ENCODE measurements around the gene WIPF3.

WIPF3 gene

DNA sequence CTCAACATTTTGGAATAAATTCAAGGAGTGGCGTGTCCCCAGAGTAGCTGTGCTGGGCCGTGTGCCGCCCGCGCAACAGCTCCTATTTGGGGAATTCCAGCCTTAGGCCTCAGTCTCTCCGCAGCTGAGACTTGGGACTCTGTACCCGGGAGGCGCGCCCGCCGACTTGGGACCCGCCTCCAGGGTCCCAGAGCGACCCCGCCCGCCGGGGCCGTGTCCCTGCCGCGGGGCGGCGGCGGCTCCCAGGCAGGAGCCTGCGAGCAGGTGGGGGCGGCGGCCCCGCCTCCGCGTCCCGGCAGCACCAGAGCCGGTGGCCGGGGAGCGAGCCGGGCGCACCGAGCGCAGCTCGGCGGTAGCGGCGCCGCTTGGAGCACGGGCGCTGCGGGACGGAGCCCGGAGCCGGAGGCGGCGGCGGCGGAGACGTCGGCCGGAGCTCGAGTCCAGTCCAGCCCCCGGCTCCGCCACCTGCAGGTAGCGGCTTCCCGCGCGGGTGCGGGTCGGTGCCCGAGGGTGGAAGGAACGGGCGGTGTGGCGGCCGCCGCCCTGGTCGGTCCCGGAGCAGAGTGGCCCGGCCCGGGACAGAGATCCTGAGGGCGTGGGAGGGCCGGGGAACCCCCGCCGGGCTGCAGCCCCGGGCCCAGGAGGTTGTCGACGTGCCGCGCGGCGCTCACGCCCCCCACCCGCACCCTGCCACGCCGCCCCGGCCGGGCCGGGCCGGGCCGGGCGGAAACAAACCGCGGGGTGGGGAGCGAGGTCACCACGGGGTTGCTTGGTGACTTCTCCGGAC is at the start of gene WIPF3:
Gene WIPF3, plus strand, starts transcription at position 301 of the 787 bp plus-strand sequence. CDS start 28,217 bp downstream, outside the sequence.
- in situ Hi-C loops (cut with MboI; ENCODE audit: low sequenced_read_pairs) = no loop called here

DNA sequence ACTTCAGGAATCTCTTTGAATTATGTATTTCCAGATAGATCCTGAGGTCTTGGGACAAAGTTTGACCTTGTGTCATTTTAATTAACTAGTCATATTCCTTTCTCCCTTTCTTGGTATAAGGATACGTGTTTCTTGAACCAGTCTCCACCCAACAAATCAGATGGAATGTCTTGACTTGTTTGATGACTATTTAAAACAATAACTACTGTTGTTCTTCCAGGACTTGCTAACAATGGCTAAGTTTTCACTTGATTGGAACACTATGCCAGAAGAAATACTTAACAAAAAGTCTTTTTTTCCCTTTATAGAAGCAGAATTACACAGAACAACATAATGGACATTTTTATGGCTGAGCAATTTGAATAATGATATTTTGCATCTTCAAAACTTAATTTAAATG is 43.0 kb upstream of the WIPF3 start:
- in situ Hi-C loops (cut with MboI; ENCODE audit: low sequenced_read_pairs) = loop anchor here (25.0 kb wide), 1 partner anchor 299 kb away; no protein-coding TSS in a partner anchor

DNA sequence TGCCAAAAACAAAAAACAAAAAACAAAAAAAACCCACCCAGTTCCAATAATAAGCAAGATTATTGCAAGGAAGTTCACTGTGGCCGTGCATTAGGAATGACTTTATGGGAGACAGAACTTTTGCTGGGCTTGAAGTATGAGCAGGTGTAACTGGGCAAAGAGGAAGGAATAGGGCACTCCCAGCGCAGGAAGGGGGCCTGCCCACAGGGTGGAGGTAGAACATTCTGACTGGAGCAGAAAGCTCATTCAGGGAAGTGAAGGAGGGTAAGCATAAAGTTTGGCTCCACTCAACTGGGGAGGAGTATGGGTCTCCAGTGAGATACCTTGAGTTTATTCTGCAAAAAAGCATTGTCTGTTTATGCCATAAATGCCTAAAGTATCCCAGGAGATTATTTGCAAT is 42.1 kb upstream of the WIPF3 start:
- in situ Hi-C loops (cut with MboI; ENCODE audit: low sequenced_read_pairs) = loop anchor here (25.0 kb wide), 1 partner anchor 298 kb away; no protein-coding TSS in a partner anchor

GRCh38 chr7:29765490-29765889 is 40.8 kb upstream of the WIPF3 start:
- in situ Hi-C loops (cut with MboI; ENCODE audit: low sequenced_read_pairs) = loop anchor here (25.0 kb wide), 1 partner anchor 297 kb away; no protein-coding TSS in a partner anchor

DNA sequence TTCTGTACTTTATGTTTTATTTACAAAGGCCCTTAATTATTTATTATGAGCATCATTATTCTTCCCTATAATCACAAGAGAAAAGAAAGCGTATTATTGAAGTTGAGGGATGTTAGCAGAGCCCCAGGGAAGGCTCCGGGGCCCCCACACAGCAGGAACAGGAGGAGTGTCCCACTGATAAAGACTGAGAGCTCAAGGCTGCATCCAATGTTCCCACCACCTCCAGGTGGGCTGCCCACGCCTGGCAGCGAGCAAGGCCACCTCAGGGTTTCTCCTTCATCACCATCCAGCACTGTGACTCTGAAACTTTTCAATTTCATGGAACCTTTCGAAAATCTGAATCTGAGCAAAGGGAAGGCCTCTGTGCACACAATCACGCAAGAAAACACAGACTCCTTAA is 35.9 kb upstream of the WIPF3 start:
- in situ Hi-C loops (cut with MboI; ENCODE audit: low sequenced_read_pairs) = loop anchor here (25.0 kb wide), 1 partner anchor 292 kb away; no protein-coding TSS in a partner anchor

DNA sequence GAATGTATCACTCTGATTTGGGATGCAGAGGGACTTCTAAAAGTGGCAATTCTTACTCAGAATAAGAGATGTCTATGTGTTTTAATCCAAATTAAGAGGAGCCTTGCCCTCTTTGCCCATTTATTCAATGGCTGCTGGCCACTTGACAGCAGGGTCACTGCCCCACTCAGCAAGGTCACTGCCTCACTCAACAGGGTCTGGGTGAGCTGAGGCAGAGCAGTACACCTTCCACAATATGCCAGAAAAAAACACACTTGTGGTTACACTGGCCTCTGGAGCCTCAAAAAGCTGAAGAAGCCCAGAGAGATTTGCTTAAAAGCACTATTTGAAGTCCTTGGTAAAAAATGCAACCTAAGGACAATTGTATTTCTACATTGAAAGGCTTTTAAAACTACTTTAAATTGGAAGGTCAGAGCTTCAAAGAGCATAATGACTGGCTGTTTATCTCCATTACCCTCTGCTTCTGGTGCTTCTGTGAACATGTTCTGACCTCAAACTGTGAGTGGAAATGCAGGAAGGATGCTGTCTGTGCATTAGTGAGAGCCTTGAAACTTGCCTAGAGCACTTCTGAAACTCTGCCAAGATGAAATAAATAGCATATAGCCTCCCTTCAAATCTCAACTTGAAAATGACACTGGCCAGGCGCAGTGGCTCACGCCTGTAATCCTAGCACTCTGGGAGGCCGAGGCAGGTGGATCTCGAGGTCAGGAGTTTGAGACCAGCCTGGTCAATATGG is 35.1 kb upstream of the WIPF3 start:
- in situ Hi-C loops (cut with MboI; ENCODE audit: low sequenced_read_pairs) = loop anchor here (25.0 kb wide), 1 partner anchor 291 kb away; no protein-coding TSS in a partner anchor

- in situ Hi-C loops (cut with MboI; ENCODE audit: low sequenced_read_pairs) = no loop called here
Observed at GRCh38 chr7:29779017-29779416, 27.3 kb upstream of the WIPF3 start.

DNA sequence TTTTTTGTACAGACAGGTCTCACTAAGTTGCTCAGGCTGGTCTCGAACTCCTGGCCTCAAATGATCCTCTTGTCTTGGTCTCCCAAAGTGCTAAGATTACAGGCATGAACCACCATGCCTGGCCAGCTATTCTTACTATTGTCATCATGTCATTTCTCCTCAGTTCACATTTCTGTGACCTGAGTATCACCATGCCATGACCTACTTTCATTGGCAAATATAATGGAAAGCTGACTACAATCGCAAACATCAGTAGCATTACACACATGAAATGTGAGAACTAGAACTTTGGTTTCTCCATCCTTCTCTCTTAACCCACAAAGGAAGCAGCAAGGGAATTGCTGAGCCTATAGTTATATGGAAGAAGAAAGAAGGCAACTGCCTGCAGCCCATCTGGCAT is 26.0 kb upstream of the WIPF3 start:
- in situ Hi-C loops (cut with MboI; ENCODE audit: low sequenced_read_pairs) = no loop called here

DNA sequence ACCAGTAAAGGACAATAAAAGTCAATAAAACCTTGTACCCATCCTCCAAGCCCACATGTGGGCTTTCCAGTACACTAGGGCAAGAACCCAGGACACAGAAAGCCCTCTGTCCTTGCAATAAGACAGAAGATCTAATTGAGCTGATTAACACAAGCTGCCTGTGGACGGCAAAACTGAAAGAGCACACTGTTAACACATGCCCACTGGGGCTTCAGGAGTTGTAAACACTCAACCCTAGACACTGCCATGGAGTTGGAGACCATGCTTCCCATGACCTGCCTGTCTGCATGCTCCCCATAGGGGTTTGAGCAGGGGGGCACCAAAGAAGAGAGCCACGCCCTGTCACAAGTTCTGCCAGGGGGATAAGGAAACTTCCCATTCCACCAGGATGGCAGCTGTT is 22.6 kb upstream of the WIPF3 start:
- in situ Hi-C loops (cut with MboI; ENCODE audit: low sequenced_read_pairs) = no loop called here

DNA sequence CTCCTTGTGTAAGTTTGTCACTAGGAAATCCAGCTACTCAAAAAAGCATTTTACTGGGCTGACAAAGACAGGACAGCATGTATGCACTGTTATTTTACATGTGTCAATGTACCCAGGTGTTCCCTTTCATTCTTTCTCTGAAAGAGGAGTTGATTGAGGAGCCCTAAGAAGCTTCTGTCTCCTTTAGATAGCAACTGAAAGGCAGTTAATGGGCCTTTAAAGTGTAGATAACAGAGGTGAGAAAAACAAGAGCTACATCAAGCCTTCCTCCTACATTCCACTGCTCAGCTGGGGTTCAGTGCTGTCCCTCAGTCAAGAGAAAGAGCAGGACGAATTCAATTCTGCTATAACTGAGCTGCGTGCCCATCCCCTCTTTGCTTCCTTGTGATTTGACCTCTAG is 12.8 kb upstream of the WIPF3 start:
- in situ Hi-C loops (cut with MboI; ENCODE audit: low sequenced_read_pairs) = no loop called here

- in situ Hi-C loops (cut with MboI; ENCODE audit: low sequenced_read_pairs) = no loop called here
Observed at GRCh38 chr7:29794959-29795629, 11.2 kb upstream of the WIPF3 start.

DNA sequence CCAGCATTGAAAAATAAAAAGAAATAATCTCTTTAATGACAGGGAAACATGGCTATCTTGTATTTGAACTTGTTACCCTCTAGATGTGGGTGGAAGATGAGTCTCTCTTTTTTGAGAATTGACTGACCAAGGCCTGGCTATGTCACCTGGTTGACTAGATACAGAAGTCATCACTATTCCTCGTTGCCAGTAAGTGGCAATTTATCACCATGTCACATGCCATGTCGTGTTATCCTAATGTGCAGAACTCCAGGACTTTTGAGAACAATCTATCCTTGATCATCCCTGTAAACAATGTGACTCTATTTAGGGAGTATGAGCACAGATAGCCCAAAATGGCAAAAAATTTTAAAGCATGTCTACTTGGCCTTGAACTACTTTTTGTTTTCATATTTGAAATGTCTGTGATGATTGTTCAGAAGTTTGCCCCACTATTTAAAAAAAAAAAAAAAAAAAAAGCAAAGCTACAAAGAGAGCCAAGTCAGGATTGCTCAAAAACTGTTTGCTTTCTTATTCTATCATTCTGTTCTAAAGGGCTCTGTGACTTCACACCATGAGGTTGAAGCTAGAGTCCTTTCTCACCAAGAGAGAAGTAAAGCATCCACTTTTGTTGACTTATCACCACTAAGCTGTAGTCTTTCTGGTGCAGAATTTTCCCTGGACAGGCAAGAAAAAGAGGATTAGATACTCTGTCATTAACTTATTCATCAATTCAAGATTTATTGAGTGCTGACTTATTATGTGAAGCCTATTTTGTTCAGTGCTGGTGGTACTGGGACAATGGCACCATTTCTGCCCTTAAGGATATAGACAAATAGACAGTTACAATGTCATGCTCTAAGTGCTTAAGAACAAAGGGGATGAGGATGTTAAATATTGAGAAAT is 10.4 kb upstream of the WIPF3 start:
- in situ Hi-C loops (cut with MboI; ENCODE audit: low sequenced_read_pairs) = no loop called here

DNA sequence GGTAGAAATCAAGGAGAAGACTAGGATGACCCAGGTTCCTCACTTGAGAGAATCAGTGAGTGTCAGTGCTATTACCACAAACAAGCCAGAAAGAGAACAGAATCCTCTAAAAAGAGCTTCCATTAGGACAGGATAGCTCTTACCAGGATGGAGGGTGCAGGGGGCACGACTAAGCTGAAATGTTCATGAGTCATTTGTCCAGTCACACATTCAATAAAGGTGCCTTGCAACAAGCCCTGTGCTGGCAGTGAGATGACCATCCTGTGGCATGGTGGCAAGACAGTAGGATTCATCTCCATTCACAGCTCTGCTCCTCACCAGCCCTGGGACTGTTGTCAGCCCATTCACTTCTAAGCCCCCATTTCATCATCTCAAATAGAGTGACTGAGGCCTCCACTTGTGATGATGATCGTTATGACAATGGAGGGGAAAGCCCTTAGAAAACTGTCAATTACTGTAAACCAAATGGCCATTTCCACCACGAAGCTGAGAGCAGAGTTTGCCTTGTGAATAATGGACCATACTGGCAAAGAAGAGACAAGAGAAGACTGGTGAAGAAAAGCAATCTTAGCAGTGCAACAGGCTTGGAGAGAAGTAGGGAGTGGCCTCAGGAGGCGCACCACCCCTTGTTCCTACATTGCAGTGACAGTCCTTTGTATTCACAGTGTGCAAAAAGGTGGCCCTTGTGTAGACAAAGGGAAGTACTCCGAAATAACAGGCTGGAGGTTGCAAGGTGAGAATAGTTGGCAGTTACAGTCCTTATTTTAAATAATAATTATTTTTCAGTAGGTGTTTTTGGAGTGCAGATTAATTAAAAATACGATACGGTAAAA is 9.0 kb upstream of the WIPF3 start:
- in situ Hi-C loops (cut with MboI; ENCODE audit: low sequenced_read_pairs) = no loop called here

DNA sequence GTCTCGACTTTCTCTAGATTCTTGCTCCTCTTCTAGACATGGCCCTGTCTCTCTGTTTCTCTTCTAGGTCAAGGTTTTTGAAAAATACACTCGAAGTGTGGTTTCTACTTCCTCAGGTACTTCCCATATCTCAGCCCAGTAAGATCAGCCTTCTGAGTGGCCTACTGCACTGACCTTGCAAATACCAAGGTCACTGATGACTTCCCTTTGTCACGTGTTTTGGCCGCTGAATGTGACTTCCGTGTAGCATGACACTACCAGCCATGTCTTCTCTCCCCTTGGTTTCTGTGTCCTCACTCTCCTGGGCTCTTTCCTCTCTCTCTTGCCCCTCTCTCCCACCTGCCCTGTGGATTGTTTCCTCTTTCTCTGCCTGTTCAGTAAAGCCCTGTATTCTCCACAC is 7.9 kb upstream of the WIPF3 start:
- in situ Hi-C loops (cut with MboI; ENCODE audit: low sequenced_read_pairs) = no loop called here

DNA sequence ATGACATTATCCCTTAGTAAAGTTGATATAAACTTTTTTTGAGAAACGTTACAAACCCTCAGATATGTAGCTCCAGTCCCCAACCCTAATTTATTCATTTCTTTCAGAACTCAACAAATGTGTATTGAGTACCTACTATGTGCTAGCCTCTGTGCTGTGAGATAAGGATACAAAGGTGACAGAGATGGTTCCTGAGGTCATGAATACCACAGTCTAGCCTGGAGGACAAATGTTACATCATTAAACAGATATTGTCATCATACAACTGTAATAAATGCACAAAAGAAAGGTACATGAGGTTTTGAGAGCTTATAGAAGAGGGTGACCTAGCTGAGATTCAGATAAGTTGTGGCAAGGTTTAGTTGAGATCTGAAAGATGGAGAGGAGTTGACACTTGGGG is 4.4 kb upstream of the WIPF3 start:
- in situ Hi-C loops (cut with MboI; ENCODE audit: low sequenced_read_pairs) = no loop called here

DNA sequence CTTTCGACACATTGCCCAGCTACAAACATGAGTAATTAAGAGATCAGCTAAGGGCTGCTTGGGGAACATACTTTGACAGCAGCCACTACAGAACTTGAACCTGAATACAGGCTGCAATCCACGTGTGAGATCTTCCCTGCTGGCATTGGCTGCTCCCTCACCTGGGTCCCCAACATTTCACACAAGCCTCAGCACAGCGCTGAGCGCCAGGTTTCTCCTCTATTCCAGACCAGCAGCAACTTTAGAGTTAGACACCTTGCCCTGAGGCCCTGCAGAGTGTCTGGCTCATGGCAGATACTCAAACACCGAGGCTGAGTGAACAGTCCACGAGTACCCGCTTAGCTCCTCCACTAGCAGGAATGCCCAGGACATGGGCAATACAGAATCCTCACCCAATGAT is 1.3 kb upstream of the WIPF3 start:
- in situ Hi-C loops (cut with MboI; ENCODE audit: low sequenced_read_pairs) = no loop called here

DNA sequence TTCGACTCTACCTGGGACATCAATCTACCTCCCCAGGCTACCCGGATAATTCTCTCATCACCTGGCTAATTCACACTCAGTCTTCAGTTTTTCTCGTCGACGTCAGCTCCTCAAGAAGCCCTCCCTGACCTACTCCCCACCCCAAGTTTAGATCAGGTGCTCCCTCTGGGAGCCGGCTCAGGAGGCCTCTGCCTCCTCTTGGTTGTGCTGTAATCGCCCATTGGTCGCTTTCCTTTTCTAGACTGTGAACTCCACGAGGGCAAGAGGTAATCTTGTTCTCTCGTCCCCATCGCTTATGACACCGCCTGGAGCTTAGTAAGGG is 461 bp upstream of the WIPF3 start:
- in situ Hi-C loops (cut with MboI; ENCODE audit: low sequenced_read_pairs) = no loop called here

- in situ Hi-C loops (cut with MboI; ENCODE audit: low sequenced_read_pairs) = no loop called here
Observed at GRCh38 chr7:29806995-29807841, 910 bp downstream of the WIPF3 start.
